Kidney capillary endothelial cell (primary cell): ENCODE data around the gene GRIN1.
A peak's percentile ranks its signal among the peaks of the same experiment; 100 is the strongest.
"Not testable (repeated sequence)": the region's sequence is repeated elsewhere in the genome, so short reads cannot be mapped to it uniquely, and the experiment has no call there.

ENCODE experiments used
- DNase-seq: peaks from one replicate; pipeline ENCODE4 v3.0.0-alpha.2; 2018; ENCODE audit warnings: low spot score

The GRIN1 gene

GRCh38 chr9:137128862-137129455 is 10.0 kb upstream of the GRIN1 start:
- no peak for DNase-seq

GRCh38 chr9:137129456-137130175 is 9.3 kb upstream of the GRIN1 start:
- DNase-seq: peak; percentile 83

DNA sequence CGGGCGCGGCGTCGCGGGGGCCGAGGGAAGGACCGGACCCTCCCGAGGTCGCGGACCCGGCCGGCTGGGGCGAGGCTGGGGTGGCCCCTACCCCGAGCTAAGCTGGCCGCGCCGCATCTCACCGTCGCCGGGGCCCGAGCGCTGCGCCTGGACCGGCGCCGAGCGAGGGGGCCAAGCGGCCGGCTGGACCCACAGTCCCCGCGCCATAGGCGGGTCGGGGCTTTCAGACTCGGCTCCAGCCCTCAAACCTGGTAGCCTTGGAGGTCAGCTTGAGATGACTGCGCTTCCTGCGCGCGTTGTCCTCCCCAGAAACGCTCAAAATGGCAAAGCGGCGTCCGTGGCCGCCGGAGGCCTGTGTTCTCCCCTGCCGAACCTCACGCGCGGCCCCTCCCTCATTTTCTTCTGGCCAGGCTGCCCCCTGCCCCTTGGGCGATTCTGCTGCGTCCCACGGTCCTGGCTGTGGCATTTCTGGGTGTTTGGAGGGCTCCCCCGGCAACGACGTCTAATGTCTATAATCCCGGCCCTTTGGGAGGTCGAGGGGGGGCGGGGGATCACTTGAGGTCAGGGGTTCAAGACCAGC is 8.7 kb upstream of the GRIN1 start:
- no peak for DNase-seq

- no peak for DNase-seq
Observed at GRCh38 chr9:137134191-137134590, 4.8 kb upstream of the GRIN1 start.

DNA sequence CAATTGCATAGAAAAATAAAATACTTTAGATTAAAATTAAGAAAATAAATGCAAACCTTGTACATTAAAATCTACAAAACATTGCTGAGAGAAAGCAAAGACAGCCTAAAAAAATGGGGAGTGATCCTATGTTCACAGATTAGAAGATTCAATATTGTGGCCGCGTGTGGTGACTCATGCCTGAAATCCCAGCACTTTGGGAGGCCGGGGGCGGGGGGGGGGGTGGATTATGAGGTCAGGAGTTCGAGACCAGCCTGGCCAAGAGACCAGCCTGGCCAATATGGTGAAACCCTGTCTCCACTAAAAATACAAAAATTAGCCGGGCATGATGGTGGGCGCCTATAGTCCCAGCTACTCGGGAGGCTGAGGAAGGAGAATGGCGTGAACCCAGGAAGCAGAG is 3.8 kb upstream of the GRIN1 start:
- DNase-seq: not testable (repeated sequence)

DNA sequence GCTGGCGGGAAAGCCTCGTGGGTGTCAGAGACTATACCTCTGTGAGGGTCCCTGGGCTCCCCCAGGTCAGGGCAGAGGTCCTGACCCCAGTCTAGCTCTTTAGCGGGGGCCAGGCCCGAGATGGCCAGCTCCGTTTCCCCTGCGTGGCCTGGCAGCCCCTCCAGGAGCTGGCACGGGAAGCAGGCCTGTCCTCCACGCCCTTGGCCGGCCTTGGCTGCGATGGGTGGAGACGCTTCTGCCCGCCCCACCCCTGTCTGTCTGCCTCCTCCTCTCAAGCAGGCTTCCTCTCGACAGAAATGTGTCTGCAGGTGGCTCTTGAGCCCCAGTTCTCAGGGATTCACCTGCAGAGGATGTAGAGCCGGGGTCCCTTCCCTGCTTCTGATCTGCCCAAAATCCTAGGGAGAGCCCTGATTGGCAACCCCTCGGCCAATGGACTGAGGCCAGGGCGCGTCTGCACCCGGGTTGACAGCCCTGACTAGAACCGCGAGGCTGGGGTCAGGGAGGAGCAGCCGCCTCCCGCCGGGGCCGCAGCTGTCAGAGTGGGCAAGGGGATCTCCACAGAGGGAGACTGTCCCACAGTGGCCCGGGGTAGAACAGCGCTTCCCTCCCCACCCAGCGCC is 2.6 kb upstream of the GRIN1 start:
- DNase-seq: no peak

GRCh38 chr9:137136881-137137607 is 1.9 kb upstream of the GRIN1 start:
- DNase-seq: no peak

- no peak for DNase-seq
Observed at GRCh38 chr9:137138058-137138721, 764 bp upstream of the GRIN1 start.

- DNase-seq: no peak
Observed at GRCh38 chr9:137139468-137140150, 655 bp downstream of the GRIN1 start.

- DNase-seq: no peak
Observed at GRCh38 chr9:137140151-137141012, 1.4 kb downstream of the GRIN1 start.

DNA sequence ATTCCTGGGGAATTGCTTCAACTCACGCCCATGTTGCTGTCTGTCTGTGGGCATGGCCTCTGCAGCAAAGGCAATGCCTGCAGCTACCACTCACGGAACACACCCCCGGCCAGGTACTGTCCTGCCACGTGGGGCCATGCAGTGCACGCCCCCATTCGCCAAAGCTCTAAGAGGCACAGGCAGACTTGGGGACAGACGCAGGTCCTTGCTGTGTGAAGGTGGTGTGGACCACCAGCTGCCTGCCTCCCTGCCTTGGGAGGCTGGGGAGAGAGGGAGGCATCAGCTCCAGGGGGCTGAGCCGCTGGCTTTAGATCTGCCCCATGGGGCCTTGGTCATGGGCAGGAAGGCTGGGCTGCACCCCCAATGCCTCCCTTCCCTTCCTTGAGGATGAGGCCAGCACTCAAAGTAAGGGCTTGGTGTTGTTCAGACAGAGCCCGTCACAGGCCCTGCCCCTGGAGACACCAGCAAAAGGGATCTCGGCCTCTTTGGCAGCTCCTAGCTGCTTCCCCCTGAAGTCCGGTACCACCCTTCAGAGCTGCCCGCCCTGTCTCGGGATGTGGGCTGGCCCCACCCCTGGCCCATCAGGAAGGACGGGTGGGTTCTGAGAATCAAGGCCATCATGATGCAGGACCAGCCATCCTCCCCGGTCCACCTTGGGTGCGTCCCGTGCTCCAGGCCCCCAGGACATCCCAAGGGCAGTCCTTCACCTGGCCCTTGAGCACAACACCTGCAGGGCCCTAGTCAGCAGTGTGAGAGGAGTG is 2.3 kb downstream of the GRIN1 start:
- no peak for DNase-seq

- no peak for DNase-seq
Observed at GRCh38 chr9:137141976-137142936, 3.3 kb downstream of the GRIN1 start.

- no peak for DNase-seq
Observed at GRCh38 chr9:137143459-137143858, 4.5 kb downstream of the GRIN1 start.

GRCh38 chr9:137145731-137146526 is 7.0 kb downstream of the GRIN1 start:
- no peak for DNase-seq

DNA sequence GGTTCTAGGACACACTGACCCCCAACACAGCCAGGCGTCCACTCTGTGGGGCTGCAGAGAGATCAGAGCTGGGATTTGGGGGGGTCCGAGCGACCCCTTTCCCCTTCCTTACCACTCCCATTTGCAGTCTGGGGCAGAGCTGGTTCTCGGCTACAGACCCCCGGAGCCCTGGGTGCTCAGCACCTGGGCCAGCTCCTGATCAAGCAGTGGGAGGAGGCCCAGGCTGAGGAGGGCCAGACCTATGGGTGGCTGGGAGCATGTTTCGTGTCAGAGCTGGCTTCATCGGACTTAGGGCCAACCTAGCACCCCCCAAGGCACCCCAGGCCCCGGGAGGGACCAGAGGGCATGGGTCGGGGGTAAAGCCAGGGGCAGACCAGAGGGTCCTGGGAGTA is 7.6 kb downstream of the GRIN1 start:
- DNase-seq: no peak

DNA sequence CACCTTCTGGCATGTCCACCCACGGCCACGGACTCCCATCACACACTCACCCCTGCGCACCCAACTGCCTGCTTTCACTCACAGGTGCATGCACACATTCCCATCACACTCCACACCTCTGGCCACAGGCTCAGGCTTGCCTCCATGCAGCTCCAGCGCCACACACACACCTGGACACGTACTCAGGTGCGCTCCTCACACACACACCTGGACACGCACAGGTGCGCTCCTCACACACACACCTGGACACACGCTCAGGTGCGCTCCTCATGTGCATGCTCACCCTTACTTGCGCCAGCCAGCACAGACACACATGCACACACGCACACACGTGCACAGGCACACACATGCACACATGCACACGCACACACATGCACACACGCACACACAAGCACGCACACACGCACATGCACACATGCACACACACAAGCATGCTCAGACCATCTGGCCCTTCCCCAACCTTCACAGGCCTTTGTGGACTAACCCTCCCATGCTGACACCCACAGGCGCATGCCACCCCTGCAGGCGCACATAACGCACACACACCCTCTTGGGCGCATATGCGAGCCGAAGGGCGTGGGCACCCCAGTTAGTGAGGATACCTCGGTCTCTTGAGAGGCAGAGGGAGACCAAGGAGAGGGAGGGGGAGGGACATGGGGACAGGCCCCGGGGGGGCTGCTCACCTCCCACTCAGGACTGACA is 8.3 kb downstream of the GRIN1 start:
- DNase-seq: no peak

- DNase-seq: no peak
Observed at GRCh38 chr9:137147793-137148160, 8.8 kb downstream of the GRIN1 start.
